DOHH2 (cell line): ENCODE results near the gene DPP6.

Experiments
- H3F3A ChIP-seq: fragments of 200-600 bp; sonication (generic), shearing (Covaris generic); 2 replicates; pipeline ENCODE4 v1.6.0; 2016; ENCODE audit warnings: antibody characterized with exemption, mild to moderate bottlenecking; ENCODE audit not compliant: control insufficient read depth, insufficient read depth
- H3K27ac ChIP-seq: fragments of 200-600 bp; sonication (generic); 2 replicates; pipeline ENCODE4 v1.5.1; 2014; ENCODE audit warnings: low read depth, mild to moderate bottlenecking, low read length, moderate library complexity
- H3K27me3 ChIP-seq: fragments of 200-600 bp; sonication (generic); 2 replicates; pipeline ENCODE4 v1.6.1; 2014; ENCODE audit warnings: mild to moderate bottlenecking, low read length, mixed read lengths; ENCODE audit not compliant: control insufficient read depth
- H3K36me3 ChIP-seq: fragments of 200-600 bp; sonication (generic); 2 replicates; pipeline ENCODE4 v1.6.1; 2014; ENCODE audit warnings: mild to moderate bottlenecking, low read length, moderate library complexity, mixed read lengths; ENCODE audit not compliant: control insufficient read depth
- H3K4me1 ChIP-seq: fragments of 200-600 bp; sonication (generic); 2 replicates; pipeline ENCODE4 v1.6.1; 2014; ENCODE audit warnings: mild to moderate bottlenecking, low read length, mixed read lengths; ENCODE audit not compliant: control insufficient read depth
- H3K4me2 ChIP-seq: fragments of 200-600 bp; sonication (generic); 2 replicates; pipeline ENCODE4 v1.6.0; 2014; ENCODE audit warnings: mild to moderate bottlenecking, low read length, moderate library complexity
- H3K4me3 ChIP-seq: fragments of 200-600 bp; sonication (generic); 2 replicates; pipeline ENCODE4 v1.5.1; 2014; ENCODE audit warnings: mild to moderate bottlenecking, low read length, mixed read lengths
- H3K79me2 ChIP-seq: fragments of 200-600 bp; sonication (generic); 2 replicates; pipeline ENCODE4 v1.6.1; 2014; ENCODE audit warnings: mild to moderate bottlenecking, low read length, mixed read lengths; ENCODE audit not compliant: control insufficient read depth
- H3K9me2 ChIP-seq: fragments of 200-600 bp; sonication (generic); replicated peaks from 2 replicates; pipeline ENCODE4 v1.6.1; 2014; ENCODE audit warnings: mild to moderate bottlenecking, low read length, mixed read lengths; ENCODE audit not compliant: control insufficient read depth
- H3K9me3 ChIP-seq: fragments of 200-600 bp; sonication (generic); 2 replicates; pipeline ENCODE4 v1.6.1; 2014; ENCODE audit warnings: antibody characterized with exemption, low read length, mixed read lengths; ENCODE audit not compliant: control insufficient read depth, insufficient read depth
- H4K20me1 ChIP-seq: fragments of 200-600 bp; sonication (generic); 2 replicates; pipeline ENCODE4 v1.6.0; 2014; ENCODE audit warnings: low read depth, mild to moderate bottlenecking, antibody characterized with exemption, low read length, moderate library complexity; ENCODE audit not compliant: control insufficient read depth, insufficient read depth
- CTCF ChIP-seq: fragments of 200-600 bp; sonication (generic); IDR thresholded peaks from one replicate; pipeline ENCODE4 v1.5.1; 2014; ENCODE audit warnings: antibody characterized with exemption, mild to moderate bottlenecking, low read depth, low read length; ENCODE audit not compliant: poor library complexity, severe bottlenecking
- EZH2phosphoT487 ChIP-seq: fragments of 200-600 bp; sonication (generic); IDR thresholded peaks from 2 replicates; pipeline ENCODE4 v1.6.1; 2017; ENCODE audit warnings: borderline replicate concordance, mild to moderate bottlenecking, antibody characterized with exemption, low read length, moderate library complexity, mixed read lengths

The DPP6 gene

GRCh38 chr7:154868921-154869320 lies 816.7 kb downstream of the DPP6 start:
- Histone ChIP-seq H3K36me3 (no peaks in the 10 kb centered on the region), H4K20me1 (no peaks in the 10 kb centered on the region), H3F3A (no peaks in the 10 kb centered on the region), H3K79me2 (no peaks in the 10 kb centered on the region), H3K9me2 (no peaks in the 10 kb centered on the region), H3K27me3 (peaks cover 12% of the 10 kb centered on the region), H3K4me3 (no peak overlapping the region), H3K4me2 (no peak overlapping the region), H3K27ac (no peak overlapping the region), H3K9me3 (peaks cover 4% of the 10 kb centered on the region; the same call in 1 of the 2 replicates), H3K4me1 (no peaks in the 10 kb centered on the region)
- TF ChIP-seq CTCF, result no peak
- no peak for TF ChIP-seq EZH2phosphoT487

DNA sequence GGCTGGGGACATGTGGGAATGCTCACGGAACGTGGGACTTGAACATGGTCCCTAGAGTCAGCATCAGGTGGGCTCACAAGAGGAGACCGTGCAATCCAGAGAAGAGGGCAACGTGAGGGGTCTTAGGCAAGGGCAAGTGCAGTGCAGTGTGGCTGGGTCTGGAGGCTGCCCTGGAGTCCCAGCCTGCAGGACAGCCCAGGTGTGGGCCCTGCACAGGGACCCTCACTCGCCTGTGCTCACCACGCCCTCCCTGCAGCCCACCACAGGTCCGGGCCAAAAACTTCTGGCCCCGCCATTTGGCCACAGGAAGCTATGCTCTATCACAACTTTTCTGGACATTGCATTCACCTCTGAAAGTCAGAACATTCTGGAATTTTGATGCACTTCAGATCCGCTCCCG lies 817.2 kb downstream of the DPP6 start:
- no peaks in the 10 kb centered on the region for H3K79me2 ChIP-seq
- no peaks in the 10 kb centered on the region for H3K4me1 ChIP-seq
- H3K9me2 ChIP-seq, result no peaks in the 10 kb centered on the region
- H3K4me2 ChIP-seq, result no peak overlapping the region
- H3K9me3 ChIP-seq, result peaks cover 4% of the 10 kb centered on the region; the same call in 1 of the 2 replicates
- peaks cover 12% of the 10 kb centered on the region for H3K27me3 ChIP-seq
- H3K4me3 ChIP-seq, result no peak overlapping the region
- TF ChIP-seq EZH2phosphoT487 (no peak), CTCF (no peak)
- no peak overlapping the region for H3K27ac ChIP-seq
- H3F3A ChIP-seq, result no peaks in the 10 kb centered on the region
- no peaks in the 10 kb centered on the region for H3K36me3 ChIP-seq
- no peaks in the 10 kb centered on the region for H4K20me1 ChIP-seq

DNA sequence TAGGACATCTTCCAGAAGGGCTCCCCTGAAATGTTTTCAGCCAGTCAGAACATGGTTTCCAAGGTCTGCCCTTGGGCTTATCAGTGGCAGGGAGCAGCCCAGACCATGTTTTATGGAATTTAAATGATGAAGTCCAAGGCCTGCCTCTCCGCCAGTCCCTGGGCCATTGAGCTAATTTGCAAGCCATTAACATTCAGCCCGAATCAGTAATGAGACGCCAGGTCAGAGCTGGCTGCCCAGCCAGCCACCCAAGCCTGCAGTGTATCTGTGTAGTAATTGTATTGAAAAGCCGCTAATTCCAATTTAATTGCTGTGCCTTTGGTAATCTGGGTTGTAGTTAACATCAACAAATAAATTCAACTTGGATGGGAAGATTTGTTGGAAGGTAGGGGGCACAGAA lies 819.3 kb downstream of the DPP6 start:
- Histone ChIP-seq H3K9me2 (no peaks in the 10 kb centered on the region), H3K27me3 (peaks cover 12% of the 10 kb centered on the region)

More for the DNA sequence above, 819.3 kb downstream of the DPP6 start:
- H4K20me1 ChIP-seq, result no peaks in the 10 kb centered on the region
- no peak overlapping the region for H3K4me2 ChIP-seq
- no peaks in the 10 kb centered on the region for H3F3A ChIP-seq
- no peak overlapping the region for H3K4me3 ChIP-seq
- peaks cover 4% of the 10 kb centered on the region; the same call in 1 of the 2 replicates for H3K9me3 ChIP-seq
- H3K79me2 ChIP-seq, result no peaks in the 10 kb centered on the region
- H3K36me3 ChIP-seq, result no peaks in the 10 kb centered on the region
- no peaks in the 10 kb centered on the region for H3K4me1 ChIP-seq
- TF ChIP-seq CTCF (no peak), EZH2phosphoT487 (no peak)
- H3K27ac ChIP-seq, result no peak overlapping the region
